Measurements from ENCODE around the gene ZDHHC4.

Gene ZDHHC4

GRCh38 chr7:6577369-6578113 lies at the start of gene ZDHHC4:
ZDHHC4 (plus strand) TSS chr7:6577454; CDS start chr7:6580562, 3,108 bp downstream.
- no peak for TF ChIP-seq GATA1 (IDR thresholded peaks at IDR 0.05; ENCODE audit: low read depth, low read length)
- peak; percentile 97 for TF ChIP-seq POLR2A (IDR thresholded peaks at IDR 0.05; ENCODE audit: low read length)
- DNase-seq: peak; percentile 93 to 94

GRCh38 chr7:6528401-6529130 lies 48.7 kb upstream of the ZDHHC4 start:
- TF ChIP-seq POLR2A (IDR thresholded peaks at IDR 0.05; ENCODE audit: low read length): no peak
- no peak for TF ChIP-seq GATA1 (IDR thresholded peaks at IDR 0.05; ENCODE audit: low read depth, low read length)
- no peak for DNase-seq

DNA sequence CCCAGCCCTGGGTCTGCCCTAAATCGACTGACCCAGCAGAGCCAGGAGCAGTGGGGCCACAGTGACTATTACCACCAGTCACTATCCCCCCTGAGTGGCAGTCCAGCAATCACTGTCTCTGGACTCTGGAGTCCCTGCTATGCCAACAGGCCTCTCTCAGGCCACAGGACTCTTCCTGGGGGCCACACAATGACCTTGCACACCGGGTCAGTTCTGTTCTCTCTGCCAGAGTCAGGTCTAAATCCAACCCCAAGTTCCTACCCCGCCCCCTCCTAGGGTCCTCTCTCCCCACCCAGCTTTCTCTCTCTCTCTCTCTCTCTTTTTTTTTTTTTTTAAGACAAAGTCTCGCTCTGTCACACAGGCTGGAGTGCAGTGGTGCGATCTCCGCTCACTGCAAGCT lies 47.6 kb upstream of the ZDHHC4 start:
- no peak for DNase-seq
- TF ChIP-seq POLR2A (IDR thresholded peaks at IDR 0.05; ENCODE audit: low read length) (no peak), GATA1 (IDR thresholded peaks at IDR 0.05; ENCODE audit: low read depth, low read length) (no peak)

DNA sequence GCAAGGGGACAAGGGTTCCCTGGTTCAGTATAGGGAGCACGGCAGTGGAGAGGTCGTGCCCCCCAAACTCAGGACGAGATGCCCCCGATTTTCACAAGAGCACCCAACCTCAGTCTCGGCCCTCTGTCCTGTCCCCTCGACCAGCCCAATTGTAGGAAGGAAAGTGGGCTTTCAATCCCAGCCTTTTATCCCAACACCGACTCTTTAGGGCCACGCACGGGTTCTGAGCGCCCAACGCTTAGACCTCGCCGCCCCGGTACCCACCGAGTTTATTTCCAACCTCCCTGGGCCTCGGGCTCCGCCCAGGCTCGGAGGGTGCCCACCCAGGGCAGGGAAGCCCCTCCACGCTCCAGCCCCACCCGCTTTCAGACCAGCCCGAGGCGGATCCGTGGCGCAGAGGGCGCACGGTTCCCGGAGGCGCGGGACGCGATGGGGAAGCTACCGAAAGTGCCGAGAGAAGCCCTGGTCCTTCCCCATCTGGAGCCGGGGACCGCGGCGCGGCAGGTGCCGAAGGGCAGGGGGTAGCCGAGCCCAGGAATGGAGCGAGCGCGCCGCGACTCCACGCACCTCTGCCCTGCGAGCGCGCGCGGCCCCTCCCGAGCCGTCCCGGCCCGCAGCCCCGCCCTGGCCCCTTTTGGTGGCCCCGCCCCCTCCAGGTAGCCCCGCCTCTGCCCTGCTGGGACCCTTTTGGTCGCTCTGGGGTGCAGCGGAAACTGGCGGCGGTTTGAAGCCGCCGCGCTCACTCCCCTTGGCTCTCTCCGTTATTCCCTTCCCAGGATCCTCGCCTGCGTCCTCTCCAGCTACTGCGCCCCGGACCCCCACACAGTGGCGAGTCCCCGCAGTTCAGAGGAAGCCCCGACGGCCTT lies 46.4 kb upstream of the ZDHHC4 start:
- TF ChIP-seq GATA1 (IDR thresholded peaks at IDR 0.05; ENCODE audit: low read depth, low read length) (no peak), POLR2A (IDR thresholded peaks at IDR 0.05; ENCODE audit: low read length) (no peak)
- no peak for DNase-seq

DNA sequence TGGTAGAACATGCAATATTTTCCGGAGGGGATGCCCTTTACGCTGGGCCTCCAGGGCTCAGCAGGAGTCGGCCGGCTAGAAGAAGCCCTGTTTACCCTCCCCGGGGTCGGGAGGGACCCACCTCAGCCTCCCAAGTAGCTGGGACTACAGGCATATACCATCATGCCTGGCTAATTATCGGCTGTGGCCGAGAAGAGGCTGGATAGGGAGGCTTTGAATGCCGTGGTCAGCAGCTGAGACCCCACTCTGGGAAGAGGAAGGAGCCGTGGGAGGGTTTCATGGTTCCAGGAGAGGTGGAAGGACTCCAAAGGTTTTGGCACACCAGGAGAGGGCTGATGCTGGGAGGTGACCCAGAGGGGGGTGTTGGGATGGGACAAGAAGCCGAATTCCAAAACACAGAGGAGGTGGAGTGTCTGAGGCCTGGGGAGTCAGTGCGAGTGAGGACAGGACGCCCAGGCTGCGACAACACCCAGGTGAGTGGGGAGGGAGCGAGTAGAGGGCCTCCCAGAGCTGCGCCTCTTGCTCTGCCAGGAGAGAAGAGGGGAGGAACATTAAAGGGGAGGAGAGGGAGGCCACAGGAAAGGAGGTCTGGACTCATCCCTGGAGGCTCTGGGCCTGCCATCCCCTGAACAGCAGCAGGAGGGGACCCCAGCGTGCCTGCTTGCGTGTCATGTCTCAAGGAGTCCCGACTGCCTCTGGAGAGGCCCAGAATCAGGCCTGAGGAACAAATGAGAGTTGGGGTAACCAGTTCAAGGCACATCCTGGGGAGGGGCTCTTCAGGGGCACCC lies 45.6 kb upstream of the ZDHHC4 start:
- no peak for DNase-seq
- TF ChIP-seq POLR2A (IDR thresholded peaks at IDR 0.05; ENCODE audit: low read length): no peak
- no peak for TF ChIP-seq GATA1 (IDR thresholded peaks at IDR 0.05; ENCODE audit: low read depth, low read length)

- DNase-seq: no peak
- TF ChIP-seq GATA1 (IDR thresholded peaks at IDR 0.05; ENCODE audit: low read depth, low read length): no peak
- no peak for TF ChIP-seq POLR2A (IDR thresholded peaks at IDR 0.05; ENCODE audit: low read length)
Observed at GRCh38 chr7:6532516-6532915, 44.7 kb upstream of the ZDHHC4 start.

- no peak for DNase-seq
- TF ChIP-seq POLR2A (IDR thresholded peaks at IDR 0.05; ENCODE audit: low read length) (no peak), GATA1 (IDR thresholded peaks at IDR 0.05; ENCODE audit: low read depth, low read length) (no peak)
Observed at GRCh38 chr7:6533893-6534495, 43.3 kb upstream of the ZDHHC4 start.

DNA sequence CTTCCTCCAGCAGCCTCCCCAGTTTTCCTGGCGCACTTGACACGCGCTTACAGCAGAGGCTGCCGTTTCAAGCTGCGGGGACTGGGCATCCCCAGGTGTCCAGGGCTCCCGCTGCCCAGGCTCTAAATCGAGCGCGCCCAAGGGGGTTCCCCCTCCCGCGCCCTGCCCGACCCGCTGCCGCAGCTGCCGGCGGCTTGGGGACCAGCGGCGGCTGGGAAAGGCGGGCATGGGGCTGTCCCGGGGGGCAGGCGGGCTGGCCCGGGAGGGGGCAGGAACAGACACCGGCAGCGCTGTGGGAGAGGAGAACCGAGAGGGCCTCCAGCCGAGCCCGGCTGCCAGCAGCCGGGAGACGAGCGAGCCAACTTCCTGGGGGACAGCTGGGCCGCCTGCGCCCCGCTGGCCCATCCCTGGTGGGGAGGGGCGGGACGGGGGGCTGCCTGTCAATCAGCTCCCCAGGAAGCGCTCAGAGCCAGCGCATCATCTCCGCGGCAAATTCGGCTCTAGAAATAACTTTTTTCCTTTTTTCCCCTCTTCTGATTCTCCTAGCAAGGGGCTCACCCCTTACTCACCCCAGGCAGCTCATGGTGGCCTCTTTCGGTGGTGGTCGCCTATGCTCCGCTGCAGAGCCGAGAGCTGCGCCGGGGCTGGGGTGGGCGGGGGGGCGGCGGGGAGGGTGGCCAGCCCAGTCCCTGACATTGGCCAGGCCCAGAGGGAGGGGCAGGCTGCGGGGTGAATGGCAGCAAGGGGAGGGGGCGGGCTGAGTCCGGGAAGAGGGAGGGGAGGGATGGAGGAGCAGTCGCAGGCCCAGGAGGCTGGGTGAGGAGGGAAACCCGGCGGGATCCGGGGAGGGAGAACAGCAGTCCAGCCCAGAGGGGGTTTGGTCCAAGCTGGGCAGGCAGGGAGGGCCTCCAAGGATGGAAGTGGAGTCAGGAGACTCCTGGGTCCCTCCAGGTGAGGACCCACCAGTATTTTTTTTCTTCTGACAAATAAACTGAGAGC lies 40.7 kb upstream of the ZDHHC4 start:
- no peak for TF ChIP-seq GATA1 (IDR thresholded peaks at IDR 0.05; ENCODE audit: low read depth, low read length)
- TF ChIP-seq POLR2A (IDR thresholded peaks at IDR 0.05; ENCODE audit: low read length): no peak
- no peak for DNase-seq

DNA sequence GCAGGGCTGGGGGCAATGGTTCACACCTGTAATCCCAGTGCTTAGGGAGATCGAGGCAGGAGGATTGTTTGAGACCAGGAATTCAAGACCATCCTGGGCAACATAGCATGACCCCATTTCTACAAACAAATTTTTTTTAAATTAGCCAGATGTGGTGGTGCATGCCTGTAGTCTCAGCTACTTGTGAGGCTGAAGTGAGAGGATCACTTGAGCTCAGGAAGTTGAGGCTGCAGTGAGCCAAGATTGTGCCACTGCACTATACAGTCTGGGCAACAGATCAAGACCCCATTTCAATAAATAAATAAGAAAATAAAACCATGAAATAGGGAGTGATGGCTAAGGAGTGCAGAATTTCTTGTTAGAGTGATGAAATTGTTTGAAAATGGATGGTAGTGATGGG lies 34.9 kb upstream of the ZDHHC4 start:
- TF ChIP-seq POLR2A (IDR thresholded peaks at IDR 0.05; ENCODE audit: low read length) (no peak), GATA1 (IDR thresholded peaks at IDR 0.05; ENCODE audit: low read depth, low read length) (no peak)
- DNase-seq: no peak

DNA sequence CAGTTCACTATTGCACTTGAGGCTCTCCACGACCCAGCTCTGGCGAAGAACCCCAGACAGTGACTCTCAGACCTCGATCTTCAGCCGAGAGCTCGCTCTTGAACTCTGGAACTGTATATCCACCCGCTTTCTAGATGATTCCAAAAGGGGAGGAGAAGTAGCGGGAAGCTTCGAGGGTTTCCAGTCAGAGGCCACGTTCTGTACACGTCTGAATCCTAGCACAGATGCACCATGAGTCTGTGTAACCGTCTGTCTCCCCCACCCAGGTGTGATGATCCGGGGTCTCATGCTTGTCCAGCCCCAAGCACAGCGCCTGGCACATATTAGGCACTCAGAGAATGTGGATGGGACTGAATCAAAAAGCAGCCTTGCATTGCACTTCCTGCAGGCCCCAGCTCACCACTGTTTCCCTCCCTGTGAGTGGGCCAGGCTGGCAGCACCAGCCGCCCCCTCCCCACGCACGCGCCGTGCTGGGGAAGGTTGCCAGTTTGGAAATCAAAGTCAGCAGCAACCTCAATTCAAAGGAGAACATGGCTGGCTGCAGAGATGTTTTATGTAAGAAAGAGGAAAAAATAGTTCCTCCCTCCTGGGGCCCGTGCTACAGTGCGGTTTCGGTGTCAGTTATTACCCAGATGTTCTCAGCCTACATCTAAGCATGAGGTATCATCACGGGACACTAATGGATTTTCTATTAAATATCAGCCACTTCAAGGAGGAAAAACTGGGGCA lies 31.7 kb upstream of the ZDHHC4 start:
- DNase-seq: no peak
- no peak for TF ChIP-seq GATA1 (IDR thresholded peaks at IDR 0.05; ENCODE audit: low read depth, low read length)
- no peak for TF ChIP-seq POLR2A (IDR thresholded peaks at IDR 0.05; ENCODE audit: low read length)

DNA sequence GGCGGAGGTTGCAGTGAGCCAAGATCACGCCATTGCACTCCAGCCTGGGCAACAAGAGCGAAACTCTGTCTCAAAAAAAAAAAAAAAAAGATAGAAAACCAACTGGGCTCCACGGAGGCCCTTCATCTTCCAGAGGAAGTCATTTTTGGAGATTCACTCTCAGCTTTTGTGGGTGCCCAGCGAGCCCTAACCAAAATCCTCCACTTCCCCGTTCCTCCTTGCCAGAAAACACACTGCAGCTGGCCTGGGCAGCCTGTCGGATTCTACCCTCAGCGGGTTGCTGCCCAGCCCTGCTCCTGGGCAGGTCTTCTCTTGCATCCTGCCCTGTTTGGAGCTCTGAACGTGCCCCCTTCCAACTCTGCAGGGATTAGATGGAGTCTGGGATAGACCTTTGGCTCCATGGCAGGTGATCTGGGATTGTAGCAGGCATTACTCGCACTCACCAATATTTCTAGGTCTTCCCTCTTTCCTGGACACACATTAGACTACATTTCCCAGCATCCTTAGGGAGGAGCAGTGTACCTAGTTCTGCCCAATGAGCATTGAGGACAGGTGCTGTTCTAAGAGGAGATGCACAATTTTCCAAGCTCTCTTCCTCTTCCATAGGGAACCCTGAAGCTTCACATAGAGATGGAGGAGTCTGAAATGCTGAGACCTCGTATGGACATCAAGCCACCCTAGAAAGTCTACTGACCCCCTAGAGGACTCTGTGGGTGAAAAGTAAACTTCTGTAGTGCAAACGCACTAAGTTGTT lies 30.6 kb upstream of the ZDHHC4 start:
- no peak for TF ChIP-seq POLR2A (IDR thresholded peaks at IDR 0.05; ENCODE audit: low read length)
- TF ChIP-seq GATA1 (IDR thresholded peaks at IDR 0.05; ENCODE audit: low read depth, low read length): no peak
- DNase-seq: no peak
